Naive thymus-derived CD4-positive, alpha-beta T cell (primary cell): ENCODE results near the gene B4GALT1. TPM values are rescaled to one million over a fixed set of nuclear protein-coding genes. Genes with fewer than 3 reads are reported as not detected.

Experiments
- ATAC-seq: fragments of 150-1000 bp; cut with Tn5 transposase; 2 replicates; pipeline ENCODE4 v1.10.0; 2021; ENCODE audit warnings: mild to moderate bottlenecking, moderate library complexity
- CTCF ChIA-PET: fragments of 350-600 bp; sonication (Branson Sonifier 250); formaldehyde crosslinking; loops from one replicate; lab custom pipeline; 2021; ENCODE audit warnings: antibody characterized with exemption; lab: Charles Lee
- POLR2A ChIA-PET: fragments of 350-600 bp; sonication (Branson Sonifier 250); formaldehyde crosslinking; loops from one replicate; lab custom pipeline; 2021; ENCODE audit warnings: antibody characterized with exemption, inconsistent platforms; lab: Charles Lee
- DNase-seq, 9 donors: peaks; one replicate each; pipeline versions ENCODE4 v3.0.0 to v3.0.0-alpha.2; 2020 to 2022; ENCODE audit warnings: mixed read lengths in 1 of 9
- H3K27ac ChIP-seq: one replicate; pipeline ENCODE4 v1.7.0; 2013; ENCODE audit warnings: mild to moderate bottlenecking, low read depth, low read length, moderate library complexity
- H3K27me3 ChIP-seq, 2 donors: one replicate each; pipeline ENCODE4 v1.7.0; 2013; ENCODE audit warnings: low read length in 2 of 2, mild to moderate bottlenecking in 2 of 2, moderate library complexity in 2 of 2; ENCODE audit not compliant: control insufficient read depth in 2 of 2, insufficient read depth in 2 of 2
- H3K36me3 ChIP-seq, 3 experiments: 1 replicate in 2 of 3; 2 replicates in 1 of 3; pipeline ENCODE4 v1.7.0; 2013; ENCODE audit warnings: low read length in 3 of 3, mild to moderate bottlenecking in 3 of 3, moderate library complexity in 1 of 3; ENCODE audit not compliant: insufficient read depth in 3 of 3, control insufficient read depth in 2 of 3
- H3K4me1 ChIP-seq, 2 donors: one replicate each; pipeline ENCODE4 v1.7.0; 2013; ENCODE audit warnings: low read length in 2 of 2, mild to moderate bottlenecking in 2 of 2, moderate library complexity in 1 of 2; ENCODE audit not compliant: control insufficient read depth in 2 of 2, insufficient read depth in 2 of 2
- H3K4me3 ChIP-seq: 2 replicates; pipeline ENCODE4 v1.7.0; 2013; ENCODE audit warnings: mild to moderate bottlenecking, low read length
- H3K9me3 ChIP-seq, 3 experiments: 1 replicate in 2 of 3; 2 replicates in 1 of 3; pipeline ENCODE4 v1.7.0; 2013; ENCODE audit warnings: low read length in 3 of 3; ENCODE audit not compliant: control insufficient read depth in 2 of 3
- H3K27ac Mint-ChIP-seq, 9 donors: one replicate each; pipeline ENCODE4 v1.8.0; 2020 to 2022; ENCODE audit warnings: mixed read lengths in 9 of 9, mild to moderate bottlenecking in 8 of 9, moderate library complexity in 5 of 9, inconsistent platforms in 2 of 9
- H3K27me3 Mint-ChIP-seq, 5 donors: one replicate each; pipeline ENCODE4 v1.8.0; 2021 to 2022; ENCODE audit warnings: mixed read lengths in 5 of 5, mild to moderate bottlenecking in 1 of 5
- H3K36me3 Mint-ChIP-seq, 5 donors: one replicate each; pipeline ENCODE4 v1.8.0; 2020 to 2022; ENCODE audit warnings: mixed read lengths in 5 of 5, mild to moderate bottlenecking in 3 of 5, inconsistent platforms in 1 of 5
- H3K4me1 Mint-ChIP-seq, 7 donors: one replicate each; pipeline ENCODE4 v1.8.0; 2020 to 2022; ENCODE audit warnings: mixed read lengths in 7 of 7, mild to moderate bottlenecking in 3 of 7, inconsistent platforms in 1 of 7
- H3K4me3 Mint-ChIP-seq, 10 donors: one replicate each; pipeline ENCODE4 v1.8.0; 2020 to 2022; ENCODE audit warnings: mild to moderate bottlenecking in 10 of 10, mixed read lengths in 10 of 10, moderate library complexity in 6 of 10, inconsistent platforms in 2 of 10
- H3K9me3 Mint-ChIP-seq, 11 donors: one replicate each; pipeline ENCODE4 v1.8.0; 2020 to 2022; ENCODE audit warnings: mixed read lengths in 11 of 11, mild to moderate bottlenecking in 4 of 11, inconsistent platforms in 1 of 11, moderate library complexity in 1 of 11
- intact Hi-C, 2 donors: fragments of 100-400 bp; cut with micrococcal nuclease; formaldehyde crosslinking; loops; one replicate each; pipeline ENCODE4 v1.15.1; 2023
- polyA plus RNA-seq, 2 donors: library from polyadenylated mRNA; unstranded; fragments of 300-500 nt; fragmentation: Illumina TruSeq; gene quantifications; one replicate each; pipeline ENCODE4 v1.2.3, GENCODE V29; 2021
- total RNA-seq, 6 experiments: library from RNA in 5 of 6; stranded (reverse) in 5 of 6; gene quantifications; 1 replicate in 5 of 6; 2 replicates in 1 of 6; pipeline ENCODE4 v1.2.3 and lab custom pipeline; 2021 to 2026

B4GALT1 gene, protein sequence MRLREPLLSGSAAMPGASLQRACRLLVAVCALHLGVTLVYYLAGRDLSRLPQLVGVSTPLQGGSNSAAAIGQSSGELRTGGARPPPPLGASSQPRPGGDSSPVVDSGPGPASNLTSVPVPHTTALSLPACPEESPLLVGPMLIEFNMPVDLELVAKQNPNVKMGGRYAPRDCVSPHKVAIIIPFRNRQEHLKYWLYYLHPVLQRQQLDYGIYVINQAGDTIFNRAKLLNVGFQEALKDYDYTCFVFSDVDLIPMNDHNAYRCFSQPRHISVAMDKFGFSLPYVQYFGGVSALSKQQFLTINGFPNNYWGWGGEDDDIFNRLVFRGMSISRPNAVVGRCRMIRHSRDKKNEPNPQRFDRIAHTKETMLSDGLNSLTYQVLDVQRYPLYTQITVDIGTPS
- 10 to 100 TPM; 40.7 to 86.2 (median 45.6) TPM for total RNA-seq
- 10 to 100 TPM; 12.9 to 16.4 TPM for polyA plus RNA-seq
- 71.2 reads per million, percentile 78 among the genes with 10 or more reads in this experiment for total RNA-seq (lab: John Stamatoyannopoulos, UW)

DNA sequence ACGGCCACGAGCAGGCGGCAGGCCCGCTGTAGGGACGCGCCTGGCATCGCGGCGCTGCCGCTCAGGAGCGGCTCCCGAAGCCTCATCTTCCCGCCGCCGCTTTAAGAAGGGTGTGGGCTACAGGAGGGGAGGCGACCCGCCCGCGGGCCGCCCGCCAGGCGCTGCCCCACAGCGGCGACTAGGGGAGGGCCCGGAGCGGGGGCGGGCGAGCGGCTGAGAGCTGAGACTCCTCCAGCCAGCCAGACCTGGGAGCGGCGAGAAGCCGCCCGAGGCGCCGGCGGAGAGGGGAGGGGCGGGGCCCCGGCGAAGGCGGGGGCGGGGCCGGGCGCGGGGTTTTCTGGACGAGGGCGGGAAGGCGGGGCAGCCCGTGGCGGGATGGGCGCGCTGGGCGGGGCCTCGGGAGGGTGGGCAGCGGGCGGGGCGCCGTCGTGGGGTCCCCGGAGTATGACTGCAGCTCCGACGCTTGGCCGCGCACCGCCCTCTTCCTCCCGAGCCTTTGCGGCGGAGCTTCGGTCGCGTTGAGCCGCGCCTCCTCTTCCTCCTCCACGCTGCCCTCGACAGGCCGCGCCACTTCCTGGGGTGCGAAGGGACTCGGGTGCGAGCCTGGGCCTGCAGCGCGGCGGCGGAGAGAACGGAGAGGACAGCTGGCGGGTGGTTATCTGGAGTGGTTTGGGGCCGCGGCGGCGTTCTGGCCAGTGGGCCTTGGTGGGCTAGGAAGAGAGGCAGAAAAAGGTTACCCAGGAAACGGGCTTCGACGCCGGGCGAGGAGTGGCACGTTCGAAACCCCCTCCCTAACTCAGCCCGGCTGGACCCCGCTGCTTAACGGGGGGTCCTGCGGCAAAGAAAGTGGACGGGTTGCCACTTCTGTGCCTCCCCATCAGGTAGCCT lies at the start of gene B4GALT1:
TSS of gene B4GALT1 (minus strand) at position 253 of the 888 bp plus-strand sequence. CDS start at position 86, 167 bp downstream.
- Mint-ChIP-seq H3K9me3 (no peaks in the 10 kb centered on the region), H3K36me3 (peaks cover 0 to 16% (median 0%) of the 10 kb centered on the region in 5 donors), H3K27ac (peak within 1 kb of the TSS; percentile 91 to 100 (median 99)), H3K27me3 (no peaks in the 10 kb centered on the region), H3K4me1 (peaks cover 46 to 69% (median 63%) of the 10 kb centered on the region in 7 donors), H3K4me3 (peak within 1 kb of the TSS; percentile 87 to 97 (median 95))
- ChIA-PET CTCF (interaction anchor here (0.6 to 1.1 kb wide), 6 partner anchors 16 to 86 kb away, joined by 3 to 5 read pairs (median 4); no protein-coding TSS in a partner anchor), POLR2A (interaction anchor here (0.6 to 3.4 kb wide), 20 partner anchors 10 to 1480 kb away, joined by 3 to 41 read pairs (median 6); partner anchors contain the start of genes DNAJA1, GALT and NFX1)
- Histone ChIP-seq H3K27me3 (no peaks in the 10 kb centered on the region), H3K4me3 (peak within 1 kb of the TSS; percentile 68), H3K36me3 (peaks cover 0 to 8% (median 0%) of the 10 kb centered on the region in 3 experiments), H3K9me3 (no peaks in the 10 kb centered on the region), H3K4me1 (peaks cover 42 to 44% of the 10 kb centered on the region in 2 donors), H3K27ac (peak within 1 kb of the TSS; percentile 91)
- intact Hi-C loops: loop anchor here (1.0 to 10.0 kb wide), 21 partner anchors 8 to 1947 kb away; partner anchors contain the start of genes DNAJA1 (in 2 of the 2), NOL6 (in 2 of the 2), ACO1 (in 1 of the 2) and APTX (in 1 of the 2)
- ATAC-seq: peak; percentile 86
- DNase-seq: peak; percentile 81 to 97 (median 90)

DNA sequence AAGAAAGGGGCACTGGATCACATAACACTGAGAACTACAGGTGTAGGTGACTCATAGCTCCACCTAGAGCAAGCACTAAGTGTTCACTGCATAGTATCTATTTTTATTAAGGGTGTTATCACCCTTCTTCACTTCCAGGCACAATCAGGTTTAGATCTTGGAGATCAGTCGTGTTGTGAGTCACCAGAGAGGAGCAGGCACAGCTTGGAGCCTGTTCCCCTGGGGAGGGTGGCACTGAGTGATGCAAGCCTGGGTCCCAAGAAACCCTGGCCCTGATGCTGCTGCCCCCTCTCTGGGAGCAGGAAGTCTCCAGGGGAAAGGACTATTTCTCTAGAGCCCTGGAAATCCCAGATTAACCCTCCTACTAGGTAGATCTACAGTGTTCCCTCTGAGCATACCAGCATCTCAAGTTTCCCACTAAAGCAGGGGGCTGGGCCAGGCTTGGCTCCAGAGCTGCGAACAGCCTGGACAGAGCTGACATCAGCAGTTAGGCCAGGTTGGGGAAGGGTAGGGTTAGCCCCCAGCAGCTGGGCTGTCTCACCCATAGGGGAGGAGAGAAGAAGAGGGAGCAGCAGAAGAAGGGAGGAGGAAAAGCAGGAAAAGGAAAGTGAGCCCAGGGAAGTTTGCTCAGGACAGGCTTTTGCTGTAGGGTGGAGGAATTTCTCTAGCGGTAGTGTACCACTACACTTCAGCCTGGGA lies 44.7 kb upstream of the B4GALT1 start:
- no peaks in the 10 kb centered on the region for H3K36me3 Mint-ChIP-seq
- no peaks in the 10 kb centered on the region for H3K9me3 ChIP-seq
- no peaks in the 10 kb centered on the region for H3K4me1 Mint-ChIP-seq
- H3K36me3 ChIP-seq: no peaks in the 10 kb centered on the region
- ATAC-seq (no peak), DNase-seq (no peak)
- intact Hi-C loops: no loop called here
- H3K27ac ChIP-seq: no peak overlapping the region
- no peak overlapping the region for H3K27ac Mint-ChIP-seq
- ChIA-PET CTCF (no interaction called here), POLR2A (interaction anchor here (0.7 kb wide), 1 partner anchor 47 kb away, joined by 3 read pairs; no protein-coding TSS in a partner anchor)
- no peaks in the 10 kb centered on the region for H3K4me1 ChIP-seq
- H3K27me3 Mint-ChIP-seq: peaks cover 0 to 21% (median 0%) of the 10 kb centered on the region in 5 donors
- no peaks in the 10 kb centered on the region for H3K27me3 ChIP-seq
- no peak overlapping the region for H3K4me3 ChIP-seq
- no peak overlapping the region for H3K4me3 Mint-ChIP-seq
- no peaks in the 10 kb centered on the region for H3K9me3 Mint-ChIP-seq

DNA sequence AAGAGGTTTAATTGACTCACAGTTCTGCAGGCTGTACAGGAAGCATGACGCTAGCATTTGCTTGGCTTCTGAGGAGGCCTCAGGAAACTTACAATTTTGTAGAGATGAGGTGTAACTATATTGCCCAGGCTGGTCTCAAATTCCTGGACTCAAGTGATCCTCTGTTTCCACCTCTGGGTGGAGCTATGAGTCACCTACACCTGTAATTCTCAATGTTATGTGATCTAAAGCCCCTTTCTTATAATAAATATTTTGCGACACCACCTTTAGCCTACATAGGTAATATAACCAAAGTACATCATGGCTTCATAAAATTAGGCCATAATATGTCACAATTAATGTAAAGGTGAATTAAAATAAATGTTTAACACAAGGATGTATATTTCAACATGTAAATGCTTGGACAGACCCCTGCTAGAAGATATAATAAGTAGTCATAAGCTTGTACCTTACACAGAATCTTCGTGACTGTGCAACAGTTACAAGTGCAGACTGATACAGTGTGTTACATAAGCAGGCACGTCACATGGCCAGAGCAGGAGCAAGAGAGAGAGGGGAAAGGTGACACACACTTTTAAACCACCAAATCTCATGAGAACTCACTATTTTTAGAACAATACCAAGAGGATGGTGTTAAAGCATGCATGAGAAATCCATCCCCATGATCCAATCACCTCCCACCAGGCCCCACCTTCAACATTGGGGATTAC lies 43.0 kb upstream of the B4GALT1 start:
- H3K27ac ChIP-seq: no peak overlapping the region
- Mint-ChIP-seq H3K27ac (peak overlapping the region in 2 of 9 donors; percentile 36 to 79), H3K36me3 (no peaks in the 10 kb centered on the region), H3K4me3 (no peak overlapping the region), H3K27me3 (peaks cover 0 to 13% (median 0%) of the 10 kb centered on the region in 5 donors), H3K4me1 (no peaks in the 10 kb centered on the region), H3K9me3 (no peaks in the 10 kb centered on the region)
- ChIA-PET CTCF (no interaction called here), POLR2A (no interaction called here)
- H3K9me3 ChIP-seq: no peaks in the 10 kb centered on the region
- H3K4me3 ChIP-seq: no peak overlapping the region
- H3K4me1 ChIP-seq: no peaks in the 10 kb centered on the region
- ATAC-seq: no peak
- intact Hi-C loops: no loop called here
- H3K27me3 ChIP-seq: no peaks in the 10 kb centered on the region
- H3K36me3 ChIP-seq: no peaks in the 10 kb centered on the region
- DNase-seq: no peak

DNA sequence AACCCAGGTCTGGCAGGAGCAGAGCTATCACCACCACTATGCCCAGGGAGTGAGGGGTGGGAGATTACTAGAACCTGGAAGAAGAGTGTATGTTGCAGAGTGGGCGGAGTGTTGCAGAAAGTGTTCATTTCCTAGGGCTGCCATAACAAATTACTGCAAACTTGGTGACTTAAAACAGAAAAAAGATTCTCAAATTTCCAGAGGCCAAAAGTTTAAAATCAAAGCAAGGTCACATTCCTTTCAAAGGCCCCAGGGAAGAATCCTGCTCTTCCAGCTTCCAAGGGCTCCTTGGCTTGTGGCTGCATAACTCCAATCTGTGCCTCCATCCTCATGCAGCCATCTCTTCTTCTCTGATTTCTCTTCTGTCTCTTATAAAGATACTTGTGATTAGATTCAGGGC lies 42.3 kb upstream of the B4GALT1 start:
- DNase-seq: no peak
- no peak overlapping the region for H3K4me3 Mint-ChIP-seq
- H3K36me3 Mint-ChIP-seq: no peaks in the 10 kb centered on the region
- peak overlapping the region in 2 of 9 donors; percentile 7 to 69 for H3K27ac Mint-ChIP-seq
- no peak for ATAC-seq
- no peaks in the 10 kb centered on the region for H3K9me3 Mint-ChIP-seq
- no peaks in the 10 kb centered on the region for H3K27me3 ChIP-seq
- CTCF ChIA-PET: no interaction called here
- no peaks in the 10 kb centered on the region for H3K4me1 ChIP-seq
- H3K4me3 ChIP-seq: no peak overlapping the region
- no peak overlapping the region for H3K27ac ChIP-seq
- H3K4me1 Mint-ChIP-seq: no peaks in the 10 kb centered on the region
- POLR2A ChIA-PET: no interaction called here
- no peaks in the 10 kb centered on the region for H3K9me3 ChIP-seq
- no peaks in the 10 kb centered on the region for H3K36me3 ChIP-seq
- intact Hi-C loops: no loop called here
- peaks cover 0 to 11% (median 0%) of the 10 kb centered on the region in 5 donors for H3K27me3 Mint-ChIP-seq

DNA sequence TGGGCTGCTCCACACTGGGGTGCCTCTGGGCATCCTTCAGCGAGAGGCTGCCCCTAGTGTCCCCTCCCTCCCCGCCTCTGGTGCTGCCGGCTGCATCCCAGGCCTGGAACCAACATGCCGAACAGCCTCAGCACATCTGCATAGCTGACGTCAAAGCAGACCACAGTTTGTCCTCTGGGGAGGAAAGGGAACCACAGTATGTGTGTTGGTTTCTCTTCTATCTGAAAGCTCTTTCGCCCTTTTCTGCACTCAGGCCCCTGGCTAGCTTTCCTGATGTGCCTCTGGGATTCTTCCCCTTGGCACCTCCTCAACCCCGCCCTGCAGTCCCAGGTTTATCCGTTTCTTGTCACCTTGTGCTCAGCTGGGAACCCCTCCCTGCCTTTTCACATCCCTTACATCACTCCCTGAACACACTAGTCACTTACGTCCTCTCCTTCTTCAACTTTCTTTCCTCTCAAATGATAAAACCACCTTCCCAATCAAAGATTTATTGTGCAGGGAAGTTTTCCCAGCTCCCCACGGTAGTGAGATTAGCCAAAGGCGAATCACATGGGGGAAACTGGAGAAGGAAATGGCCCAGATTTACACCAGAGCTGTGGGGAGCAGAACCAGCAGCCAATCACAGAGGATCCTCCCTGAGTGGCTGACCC lies 35.5 kb upstream of the B4GALT1 start:
- Histone ChIP-seq H3K27me3 (no peaks in the 10 kb centered on the region), H3K27ac (no peak overlapping the region), H3K4me1 (peaks cover 0 to 4% of the 10 kb centered on the region in 2 donors), H3K9me3 (no peaks in the 10 kb centered on the region), H3K36me3 (no peaks in the 10 kb centered on the region), H3K4me3 (no peak overlapping the region)
- H3K27me3 Mint-ChIP-seq: peaks cover 0 to 22% (median 0%) of the 10 kb centered on the region in 5 donors
- ChIA-PET CTCF (interaction anchor here (0.5 to 0.6 kb wide), 2 partner anchors 11 to 172 kb away, joined by 4 to 5 read pairs; no protein-coding TSS in a partner anchor), POLR2A (no interaction called here)
- peak overlapping the region in 1 of 10 donors; percentile 73 for H3K4me3 Mint-ChIP-seq
- no peaks in the 10 kb centered on the region for H3K9me3 Mint-ChIP-seq
- peak overlapping the region in 3 of 9 donors; percentile 22 to 60 (median 57) for H3K27ac Mint-ChIP-seq
- peaks cover 0 to 24% (median 4%) of the 10 kb centered on the region in 7 donors for H3K4me1 Mint-ChIP-seq
- no peaks in the 10 kb centered on the region for H3K36me3 Mint-ChIP-seq
- DNase-seq (peak in 1 of 9 donors; percentile 37), ATAC-seq (peak; percentile 89)
- intact Hi-C loops: loop anchor here in 1 of 2 donors (2.0 kb wide), 1 partner anchor 22 kb away; no protein-coding TSS in a partner anchor
